KMS-11 (cell line): ENCODE measurements around the gene C1QL4.
A peak's percentile ranks its signal among the peaks of the same experiment; 100 is the strongest.
"Not testable (repeated sequence)": the region's sequence is repeated elsewhere in the genome, so short reads cannot be mapped to it uniquely, and the experiment has no call there.

ENCODE experiments used
- H2AFZ ChIP-seq: fragments of 200-600 bp; sonication (generic); 2 replicates; pipeline ENCODE4 v1.6.1; 2016; ENCODE audit warnings: antibody characterized with exemption, mixed run types, low read depth
- H3K27ac ChIP-seq: fragments of 200-600 bp; sonication (generic); 2 replicates; pipeline ENCODE4 v1.6.1; 2016; ENCODE audit warnings: mild to moderate bottlenecking, mixed run types
- H3K27me3 ChIP-seq: fragments of 200-600 bp; sonication (generic); 2 replicates; pipeline ENCODE4 v1.6.1; 2017; ENCODE audit warnings: mild to moderate bottlenecking, low read depth, mixed run types, moderate library complexity; ENCODE audit not compliant: insufficient read depth
- H3K36me3 ChIP-seq: fragments of 200-600 bp; sonication (generic); 2 replicates; pipeline ENCODE4 v1.6.1; 2017; ENCODE audit warnings: mild to moderate bottlenecking, mixed run types; ENCODE audit not compliant: insufficient read depth
- H3K4me1 ChIP-seq: fragments of 200-600 bp; sonication (generic); 2 replicates; pipeline ENCODE4 v1.6.1; 2016; ENCODE audit warnings: mild to moderate bottlenecking, low read depth, mixed run types; ENCODE audit not compliant: poor library complexity, severe bottlenecking
- H3K4me2 ChIP-seq: fragments of 200-600 bp; sonication (generic); 2 replicates; pipeline ENCODE4 v1.7.0; 2016; ENCODE audit warnings: mild to moderate bottlenecking, mixed run types
- H3K4me3 ChIP-seq: fragments of 200-600 bp; sonication (generic); IDR thresholded peaks from 2 replicates; pipeline ENCODE4 v1.6.1; 2017; ENCODE audit warnings: low read depth, low read length, mixed read lengths; ENCODE audit not compliant: insufficient read depth
- H3K79me2 ChIP-seq: fragments of 200-600 bp; sonication (generic); 2 replicates; pipeline ENCODE4 v1.6.1; 2016; ENCODE audit warnings: low read depth, mixed run types; ENCODE audit not compliant: insufficient read depth
- H3K9ac ChIP-seq: fragments of 200-600 bp; sonication (generic); 2 replicates; pipeline ENCODE4 v1.6.1; 2016; ENCODE audit warnings: mild to moderate bottlenecking, mixed run types
- H4K20me1 ChIP-seq: fragments of 200-600 bp; sonication (generic); 2 replicates; pipeline ENCODE4 v1.6.1; 2016; ENCODE audit warnings: mild to moderate bottlenecking, mixed run types; ENCODE audit not compliant: insufficient read depth
- TF ChIP-seq, protein P1 (sequence below): fragments of 200-600 bp; sonication (generic); conservative IDR thresholded peaks from 2 replicates; pipeline ENCODE4 v1.6.1; 2017; ENCODE audit warnings: low read depth, mild to moderate bottlenecking, antibody characterized with exemption, low read length, moderate library complexity, mixed read lengths

Gene C1QL4

DNA sequence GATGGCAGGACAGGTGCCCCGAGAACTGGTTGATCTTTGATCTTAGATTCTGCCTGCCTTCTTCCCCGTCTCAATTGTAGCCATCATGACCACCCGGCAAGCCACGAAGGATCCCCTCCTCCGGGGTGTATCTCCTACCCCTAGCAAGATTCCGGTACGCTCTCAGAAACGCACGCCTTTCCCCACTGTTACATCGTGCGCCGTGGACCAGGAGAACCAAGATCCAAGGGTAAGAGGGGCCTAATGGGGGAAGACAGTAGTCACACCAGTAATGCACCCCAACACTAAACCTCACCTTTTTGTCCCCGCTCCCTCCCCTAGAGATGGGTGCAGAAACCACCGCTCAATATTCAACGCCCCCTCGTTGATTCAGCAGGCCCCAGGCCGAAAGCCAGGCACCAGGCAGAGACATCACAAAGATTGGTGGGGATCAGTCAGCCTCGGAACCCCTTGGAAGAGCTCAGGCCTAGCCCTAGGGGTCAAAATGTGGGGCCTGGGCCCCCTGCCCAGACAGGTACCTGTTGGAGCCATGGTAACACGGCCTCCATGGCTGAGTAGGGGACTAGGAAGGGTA, 13.4 kb downstream of the C1QL4 start:
- Histone ChIP-seq H3K9ac (peak overlapping the region; percentile 56), H3K79me2 (peaks cover 12% of the 10 kb centered on the region; the same call in 1 of the 2 replicates), H4K20me1 (no peaks in the 10 kb centered on the region), H2AFZ (peak overlapping the region; percentile 75), H3K4me3 (no peak overlapping the region), H3K4me1 (peaks cover 24% of the 10 kb centered on the region), H3K27ac (peak overlapping the region; percentile 23; the same call in 1 of the 2 replicates), H3K27me3 (no peaks in the 10 kb centered on the region), H3K4me2 (peak overlapping the region; percentile 93), H3K36me3 (no peaks in the 10 kb centered on the region)
- TF ChIP-seq, protein P1, sequence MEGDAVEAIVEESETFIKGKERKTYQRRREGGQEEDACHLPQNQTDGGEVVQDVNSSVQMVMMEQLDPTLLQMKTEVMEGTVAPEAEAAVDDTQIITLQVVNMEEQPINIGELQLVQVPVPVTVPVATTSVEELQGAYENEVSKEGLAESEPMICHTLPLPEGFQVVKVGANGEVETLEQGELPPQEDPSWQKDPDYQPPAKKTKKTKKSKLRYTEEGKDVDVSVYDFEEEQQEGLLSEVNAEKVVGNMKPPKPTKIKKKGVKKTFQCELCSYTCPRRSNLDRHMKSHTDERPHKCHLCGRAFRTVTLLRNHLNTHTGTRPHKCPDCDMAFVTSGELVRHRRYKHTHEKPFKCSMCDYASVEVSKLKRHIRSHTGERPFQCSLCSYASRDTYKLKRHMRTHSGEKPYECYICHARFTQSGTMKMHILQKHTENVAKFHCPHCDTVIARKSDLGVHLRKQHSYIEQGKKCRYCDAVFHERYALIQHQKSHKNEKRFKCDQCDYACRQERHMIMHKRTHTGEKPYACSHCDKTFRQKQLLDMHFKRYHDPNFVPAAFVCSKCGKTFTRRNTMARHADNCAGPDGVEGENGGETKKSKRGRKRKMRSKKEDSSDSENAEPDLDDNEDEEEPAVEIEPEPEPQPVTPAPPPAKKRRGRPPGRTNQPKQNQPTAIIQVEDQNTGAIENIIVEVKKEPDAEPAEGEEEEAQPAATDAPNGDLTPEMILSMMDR, result no peak

DNA sequence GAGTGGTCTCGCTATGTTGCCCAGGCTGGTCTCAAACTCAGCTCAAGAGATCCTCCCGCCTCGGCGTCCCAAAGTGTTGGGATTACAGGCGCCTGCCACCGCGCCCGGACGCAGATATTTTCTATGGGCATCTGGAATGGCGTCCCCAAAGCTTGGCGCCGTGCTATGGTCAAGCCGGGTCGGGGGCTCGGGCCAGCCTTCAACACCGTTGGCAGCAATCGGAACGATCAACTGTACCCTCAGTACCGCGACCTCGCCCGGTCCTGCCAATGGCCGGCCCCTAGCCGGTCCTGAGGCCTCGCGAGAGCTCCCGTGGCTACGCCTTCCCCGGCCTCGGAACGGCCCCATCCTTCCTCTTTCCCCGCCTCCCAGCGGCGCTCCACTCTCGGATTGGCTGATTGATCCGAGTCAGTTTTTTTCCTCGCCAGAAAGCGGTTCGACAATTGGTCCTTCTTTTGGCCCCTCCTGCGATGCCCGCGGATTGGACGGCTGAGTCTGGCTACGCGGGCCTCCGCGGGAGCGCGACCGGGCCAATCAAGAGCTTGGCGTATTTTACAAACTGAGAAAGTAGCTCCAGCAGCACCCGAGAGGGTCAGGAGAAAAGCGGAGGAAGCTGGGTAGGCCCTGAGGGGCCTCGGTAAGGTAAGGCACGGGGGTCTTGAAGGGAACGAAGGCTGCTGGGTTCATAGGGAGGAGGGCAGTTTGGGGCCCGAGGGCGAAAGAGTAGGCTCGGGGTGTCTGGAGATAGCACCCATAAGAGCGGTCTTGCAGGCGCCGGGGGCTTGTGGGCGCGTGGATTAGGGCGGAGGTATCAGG, 14.1 kb downstream of the C1QL4 start, which contains the start of gene TROAP:
Gene TROAP (plus strand): TSS at position 548 of the 816 bp plus-strand sequence. CDS start 354 bp downstream, outside the sequence.
- H3K27ac ChIP-seq, result peak within 1 kb of the TSS; percentile 32; the same call in 1 of the 2 replicates
- no peaks in the 10 kb centered on the region for H4K20me1 ChIP-seq
- TF ChIP-seq, protein P1, result no peak
- no peaks in the 10 kb centered on the region for H3K27me3 ChIP-seq
- H3K4me1 ChIP-seq, result peaks cover 28% of the 10 kb centered on the region
- peak within 1 kb of the TSS; percentile 56 for H3K9ac ChIP-seq
- peak within 1 kb of the TSS; percentile 93 for H3K4me2 ChIP-seq
- peaks cover 12% of the 10 kb centered on the region; the same call in 1 of the 2 replicates for H3K79me2 ChIP-seq
- no peaks in the 10 kb centered on the region for H3K36me3 ChIP-seq
- peak within 1 kb of the TSS; percentile 80 for H2AFZ ChIP-seq
- no peak within 1 kb of the TSS for H3K4me3 ChIP-seq

DNA sequence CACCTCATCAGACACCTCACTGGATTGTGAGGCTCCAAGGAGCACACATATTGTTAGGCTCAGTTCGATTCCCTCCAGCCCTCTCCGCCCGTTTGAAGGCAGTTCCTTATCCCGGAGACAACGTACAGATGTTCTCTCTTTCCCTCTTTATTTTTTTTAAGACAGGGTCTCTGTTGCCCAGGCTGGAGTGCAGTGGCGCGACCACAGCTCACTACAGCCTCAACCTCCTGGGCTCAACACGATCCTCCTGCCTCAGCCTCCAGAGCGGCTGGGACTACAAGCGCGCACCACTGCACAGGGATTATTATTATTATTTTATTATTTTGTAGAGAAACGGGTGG, 14.7 kb downstream of the C1QL4 start:
- H3K4me2 ChIP-seq, result peak overlapping the region; percentile 79
- H3K4me3 ChIP-seq, result no peak overlapping the region
- H3K27me3 ChIP-seq, result no peaks in the 10 kb centered on the region
- H2AFZ ChIP-seq, result peak overlapping the region; percentile 80
- H3K9ac ChIP-seq, result peak overlapping the region; percentile 56; the same call in 1 of the 2 replicates
- H3K36me3 ChIP-seq, result no peaks in the 10 kb centered on the region
- peak overlapping the region; percentile 32; the same call in 1 of the 2 replicates for H3K27ac ChIP-seq
- TF ChIP-seq, protein P1, result no peak
- H4K20me1 ChIP-seq, result no peaks in the 10 kb centered on the region
- peaks cover 28% of the 10 kb centered on the region for H3K4me1 ChIP-seq
- peaks cover 12% of the 10 kb centered on the region; the same call in 1 of the 2 replicates for H3K79me2 ChIP-seq

DNA sequence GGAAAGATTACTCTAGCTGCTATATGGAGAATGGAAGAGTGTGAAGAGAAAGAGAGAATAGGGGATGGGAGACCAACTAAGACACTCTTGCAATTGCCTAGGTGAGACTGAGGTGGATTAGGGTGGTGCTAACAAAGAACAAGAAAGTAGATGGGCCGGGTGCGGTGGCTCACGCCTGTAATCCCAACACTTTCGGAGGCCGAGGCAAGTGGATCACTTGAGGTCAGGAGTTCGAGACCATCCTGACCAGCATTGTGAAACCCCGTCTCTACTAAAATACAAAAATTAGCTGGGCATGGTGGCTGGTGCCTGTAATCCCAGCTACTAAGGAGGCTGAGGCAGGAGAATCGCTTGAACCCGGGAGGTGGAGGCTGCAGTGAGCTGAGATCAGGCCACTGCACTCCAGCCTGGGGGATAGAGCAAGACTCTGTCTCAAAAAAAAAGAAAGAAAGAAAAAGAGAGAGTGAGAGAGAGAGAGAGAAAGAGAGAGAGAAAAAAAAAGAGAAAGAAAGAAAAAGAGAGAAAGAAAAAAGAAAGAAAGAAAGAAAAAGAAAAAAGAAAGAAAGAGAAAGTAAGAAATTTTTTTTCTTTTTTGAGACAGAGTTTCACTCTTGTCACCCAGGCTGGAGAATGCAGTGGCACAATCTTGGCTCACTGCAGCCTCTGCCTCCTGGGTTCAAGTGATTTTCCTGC, 16.4 kb downstream of the C1QL4 start:
- not testable (repeated sequence) for H3K4me2 ChIP-seq, H3K27ac ChIP-seq, H2AFZ ChIP-seq, H3K36me3 ChIP-seq, H3K9ac ChIP-seq, H4K20me1 ChIP-seq, H3K27me3 ChIP-seq, H3K4me3 ChIP-seq
- Histone ChIP-seq H3K4me1 (peaks cover 28% of the 10 kb centered on the region), H3K79me2 (peaks cover 12% of the 10 kb centered on the region; the same call in 1 of the 2 replicates)

DNA sequence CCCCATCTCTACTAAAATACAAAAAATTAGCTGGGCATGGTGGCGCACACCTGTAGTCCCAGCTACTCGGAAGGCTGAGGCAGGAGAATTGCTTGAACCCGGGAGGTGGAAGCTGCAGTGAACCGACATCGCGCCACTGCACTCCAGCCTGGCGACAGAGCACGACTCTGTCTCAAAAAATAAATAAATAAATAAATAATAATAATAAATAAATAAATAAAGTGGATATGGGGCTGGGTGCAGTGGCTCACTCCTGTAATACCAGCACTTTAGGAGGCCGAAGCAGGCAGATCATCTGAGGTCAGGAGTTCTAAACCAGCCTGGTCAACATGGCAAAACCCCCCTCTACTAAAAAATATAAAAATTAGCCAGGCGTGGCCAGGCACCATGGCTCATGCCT, 19.9 kb downstream of the C1QL4 start:
- not testable (repeated sequence) for H3K27me3 ChIP-seq, H2AFZ ChIP-seq, H3K4me2 ChIP-seq, H3K36me3 ChIP-seq, H3K9ac ChIP-seq, H3K27ac ChIP-seq, H4K20me1 ChIP-seq, H3K4me3 ChIP-seq, H3K79me2 ChIP-seq
- H3K4me1 ChIP-seq, result peaks cover 14% of the 10 kb centered on the region
